OCI-LY1 (cell line): Measurements from ENCODE around the gene AOAH.

Experiments
- EZH2 ChIP-seq: fragments of 200-600 bp; sonication (generic), shearing (Covaris generic); IDR thresholded peaks from 2 replicates; pipeline ENCODE4 v1.8.0; 2017; ENCODE audit warnings: borderline replicate concordance, mixed run types, mild to moderate bottlenecking, antibody characterized with exemption, low read length, moderate library complexity, mixed read lengths
- TF ChIP-seq, protein P1 (sequence below): fragments of 200-600 bp; sonication (generic), shearing (Covaris generic); IDR thresholded peaks from 2 replicates; pipeline ENCODE4 v1.5.1; 2017; ENCODE audit warnings: mild to moderate bottlenecking, antibody characterized with exemption, low read length, moderate library complexity, mixed read lengths

- TF ChIP-seq, protein P1, sequence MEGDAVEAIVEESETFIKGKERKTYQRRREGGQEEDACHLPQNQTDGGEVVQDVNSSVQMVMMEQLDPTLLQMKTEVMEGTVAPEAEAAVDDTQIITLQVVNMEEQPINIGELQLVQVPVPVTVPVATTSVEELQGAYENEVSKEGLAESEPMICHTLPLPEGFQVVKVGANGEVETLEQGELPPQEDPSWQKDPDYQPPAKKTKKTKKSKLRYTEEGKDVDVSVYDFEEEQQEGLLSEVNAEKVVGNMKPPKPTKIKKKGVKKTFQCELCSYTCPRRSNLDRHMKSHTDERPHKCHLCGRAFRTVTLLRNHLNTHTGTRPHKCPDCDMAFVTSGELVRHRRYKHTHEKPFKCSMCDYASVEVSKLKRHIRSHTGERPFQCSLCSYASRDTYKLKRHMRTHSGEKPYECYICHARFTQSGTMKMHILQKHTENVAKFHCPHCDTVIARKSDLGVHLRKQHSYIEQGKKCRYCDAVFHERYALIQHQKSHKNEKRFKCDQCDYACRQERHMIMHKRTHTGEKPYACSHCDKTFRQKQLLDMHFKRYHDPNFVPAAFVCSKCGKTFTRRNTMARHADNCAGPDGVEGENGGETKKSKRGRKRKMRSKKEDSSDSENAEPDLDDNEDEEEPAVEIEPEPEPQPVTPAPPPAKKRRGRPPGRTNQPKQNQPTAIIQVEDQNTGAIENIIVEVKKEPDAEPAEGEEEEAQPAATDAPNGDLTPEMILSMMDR = no peak
- no peak for TF ChIP-seq EZH2
These were observed 34.6 kb upstream of the AOAH start for GRCh38 chr7:36758879-36759278.
